PC-3 (cell line): ENCODE measurements around the gene LAD1. TPM values are rescaled to one million over a fixed set of nuclear protein-coding genes. Genes with fewer than 3 reads are reported as not detected.

ENCODE experiments used
- ATAC-seq: fragments of 200-7000 bp; cut with Tn5 transposase; 2 replicates; pipeline ENCODE4 v1.9.1; 2020; ENCODE audit warnings: mild to moderate bottlenecking, moderate library complexity
- BruUV-seq: library from RNA; stranded (reverse); fragments of 400-500 nt; replicated peaks from 2 replicates; lab custom pipeline; 2021; lab: Mats Ljungman, UMichigan
- CTCF ChIA-PET: fragments of 300-600 bp; sonication (Branson Sonifier 250); formaldehyde crosslinking; loops from one replicate; lab custom pipeline; 2022; ENCODE audit warnings: antibody characterized with exemption; lab: Charles Lee
- POLR2A ChIA-PET: fragments of 300-600 bp; sonication (Branson Sonifier 250); formaldehyde crosslinking; loops from one replicate; lab custom pipeline; 2022; ENCODE audit warnings: antibody characterized with exemption; ENCODE audit not compliant: unreplicated experiment; lab: Charles Lee
- DNase-seq: peaks from one replicate; pipeline ENCODE4 v3.0.0-alpha.2; 2015
- H2AFZ ChIP-seq: fragments of 300-600 bp; sonication (generic); 2 replicates; pipeline ENCODE4 v1.6.0; 2016; ENCODE audit warnings: antibody characterized with exemption, low read length
- H3F3A ChIP-seq: fragments of 300-600 bp; sonication (generic); one replicate; pipeline ENCODE4 v1.6.0; 2017; ENCODE audit warnings: antibody characterized with exemption, low read length, control low read depth, mild to moderate bottlenecking; ENCODE audit not compliant: unreplicated experiment
- H3K27ac ChIP-seq: fragments of 300-600 bp; sonication (generic); 2 replicates; pipeline ENCODE4 v1.5.1; 2016; ENCODE audit warnings: mild to moderate bottlenecking, low read length
- H3K27me3 ChIP-seq: fragments of 300-600 bp; sonication (generic); 2 replicates; pipeline ENCODE4 v1.6.1; 2016; ENCODE audit warnings: low read length, mixed read lengths
- H3K36me3 ChIP-seq: fragments of 300-600 bp; sonication (generic); 2 replicates; pipeline ENCODE4 v1.6.1; 2016; ENCODE audit warnings: low read depth, mixed run types, low read length, mixed read lengths
- H3K4me1 ChIP-seq: fragments of 300-600 bp; sonication (generic); 2 replicates; pipeline ENCODE4 v1.5.1; 2016; ENCODE audit warnings: low read length; ENCODE audit not compliant: insufficient read depth
- H3K4me2 ChIP-seq: fragments of 300-600 bp; sonication (generic); 2 replicates; pipeline ENCODE4 v1.6.0; 2016; ENCODE audit warnings: low read length
- H3K4me3 ChIP-seq: fragments of 300-600 bp; sonication (generic); 2 replicates; pipeline ENCODE4 v1.5.1; 2016; ENCODE audit warnings: mild to moderate bottlenecking, low read length, mixed read lengths
- H3K79me2 ChIP-seq: fragments of 300-600 bp; sonication (generic); 2 replicates; pipeline ENCODE4 v1.6.1; 2017; ENCODE audit warnings: low read length, mixed read lengths
- H3K9ac ChIP-seq: fragments of 300-600 bp; sonication (generic); 2 replicates; pipeline ENCODE4 v1.6.0; 2016; ENCODE audit warnings: mild to moderate bottlenecking, low read length
- H3K9me2 ChIP-seq: fragments of 300-600 bp; sonication (generic); replicated peaks from 2 replicates; pipeline ENCODE4 v1.6.1; 2016; ENCODE audit warnings: mixed run types, low read length, mixed read lengths
- H3K9me3 ChIP-seq: fragments of 300-600 bp; sonication (generic); 2 replicates; pipeline ENCODE4 v1.6.1; 2016; ENCODE audit warnings: low read length, mixed read lengths
- H4K20me1 ChIP-seq: fragments of 300-600 bp; sonication (generic); 2 replicates; pipeline ENCODE4 v1.6.1; 2016; ENCODE audit warnings: low read length, mixed read lengths
- EZH2 ChIP-seq: fragments of 300-600 bp; sonication (generic); IDR thresholded peaks from one replicate; pipeline ENCODE4 v1.6.1; 2017; ENCODE audit warnings: antibody characterized with exemption, mild to moderate bottlenecking, low read length; ENCODE audit not compliant: unreplicated experiment
- EZH2phosphoT487 ChIP-seq: fragments of 300-600 bp; sonication (generic); IDR thresholded peaks from 2 replicates; pipeline ENCODE4 v1.6.1; 2018; ENCODE audit warnings: mild to moderate bottlenecking, antibody characterized with exemption, low read length, borderline replicate concordance
- intact Hi-C: fragments of 100-400 bp; cut with micrococcal nuclease; formaldehyde crosslinking; loops from 2 replicates; pipeline ENCODE4 v1.9.0; 2023
- total RNA-seq: library from RNA; depleted of rRNA; stranded (reverse); fragments of >200 nt; gene quantifications from 2 replicates; pipeline ENCODE4 v1.2.3, GENCODE V29; 2014
- TF ChIP-seq, protein P1 (sequence below): fragments of 300-600 bp; sonication (generic); conservative IDR thresholded peaks from 2 replicates; pipeline ENCODE4 v1.5.1; 2017; ENCODE audit warnings: antibody characterized with exemption, low read depth, mild to moderate bottlenecking, low read length

Gene LAD1
- total RNA-seq, 1 experiment from 2014 or later = 310 TPM

- BruUV-seq = no TSS peak
- no peaks in the 10 kb centered on the region for H4K20me1 ChIP-seq
- ATAC-seq (no peak), DNase-seq (no peak)
- TF ChIP-seq EZH2phosphoT487 (no peak), EZH2 (no peak)
- TF ChIP-seq, protein P1, sequence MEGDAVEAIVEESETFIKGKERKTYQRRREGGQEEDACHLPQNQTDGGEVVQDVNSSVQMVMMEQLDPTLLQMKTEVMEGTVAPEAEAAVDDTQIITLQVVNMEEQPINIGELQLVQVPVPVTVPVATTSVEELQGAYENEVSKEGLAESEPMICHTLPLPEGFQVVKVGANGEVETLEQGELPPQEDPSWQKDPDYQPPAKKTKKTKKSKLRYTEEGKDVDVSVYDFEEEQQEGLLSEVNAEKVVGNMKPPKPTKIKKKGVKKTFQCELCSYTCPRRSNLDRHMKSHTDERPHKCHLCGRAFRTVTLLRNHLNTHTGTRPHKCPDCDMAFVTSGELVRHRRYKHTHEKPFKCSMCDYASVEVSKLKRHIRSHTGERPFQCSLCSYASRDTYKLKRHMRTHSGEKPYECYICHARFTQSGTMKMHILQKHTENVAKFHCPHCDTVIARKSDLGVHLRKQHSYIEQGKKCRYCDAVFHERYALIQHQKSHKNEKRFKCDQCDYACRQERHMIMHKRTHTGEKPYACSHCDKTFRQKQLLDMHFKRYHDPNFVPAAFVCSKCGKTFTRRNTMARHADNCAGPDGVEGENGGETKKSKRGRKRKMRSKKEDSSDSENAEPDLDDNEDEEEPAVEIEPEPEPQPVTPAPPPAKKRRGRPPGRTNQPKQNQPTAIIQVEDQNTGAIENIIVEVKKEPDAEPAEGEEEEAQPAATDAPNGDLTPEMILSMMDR = no peak
- H3K9me2 ChIP-seq = no peaks in the 10 kb centered on the region
- POLR2A ChIA-PET = no interaction called here
- H3K9me3 ChIP-seq = no peaks in the 10 kb centered on the region
- no peak overlapping the region for H2AFZ ChIP-seq
- no peaks in the 10 kb centered on the region for H3F3A ChIP-seq
- H3K27me3 ChIP-seq = 0 out of 2 replicates have a peak, but pooled peaks cover under 1% of the 10 kb centered on the region
- H3K79me2 ChIP-seq = no peaks in the 10 kb centered on the region
- CTCF ChIA-PET = interaction anchor here (0.5 to 2.4 kb wide), 15 partner anchors 11 to 319 kb away, joined by 3 to 13 read pairs (median 3); no protein-coding TSS in a partner anchor
- no peaks in the 10 kb centered on the region for H3K4me1 ChIP-seq
- H3K9ac ChIP-seq = no peak overlapping the region
- H3K36me3 ChIP-seq = no peaks in the 10 kb centered on the region
- no peak overlapping the region for H3K4me2 ChIP-seq
- intact Hi-C loops = loop anchor here (1.0 to 5.0 kb wide), 3 partner anchors 95 to 274 kb away; no protein-coding TSS in a partner anchor
- H3K4me3 ChIP-seq = no peak overlapping the region
- no peak overlapping the region for H3K27ac ChIP-seq
Observed at GRCh38 chr1:201360901-201361651, 38.0 kb downstream of the LAD1 start.

DNA sequence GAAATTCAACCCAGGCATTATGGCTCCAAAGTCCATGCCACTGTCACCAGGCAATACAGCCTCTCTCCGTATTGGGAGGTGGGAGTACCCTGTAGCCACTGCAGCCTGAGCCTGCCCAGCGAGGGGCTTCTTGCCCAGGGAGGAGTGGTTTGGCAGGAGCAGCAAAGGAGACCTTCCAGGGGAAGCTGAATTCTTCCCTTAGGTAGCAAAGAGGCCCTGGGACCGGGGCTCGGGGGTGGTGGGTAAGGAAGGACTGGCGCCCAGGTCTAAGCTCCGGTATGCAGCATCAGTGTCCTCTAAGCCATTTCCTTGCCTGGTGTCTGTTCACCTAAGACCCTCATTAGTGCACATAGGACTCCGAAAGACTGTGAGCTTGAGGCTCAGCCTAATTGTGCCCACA, 38.6 kb downstream of the LAD1 start:
- H4K20me1 ChIP-seq = no peaks in the 10 kb centered on the region
- H3K27me3 ChIP-seq = no peaks in the 10 kb centered on the region
- no peak overlapping the region for H3K27ac ChIP-seq
- H3K9me2 ChIP-seq = no peaks in the 10 kb centered on the region
- H3K4me3 ChIP-seq = no peak overlapping the region
- no peaks in the 10 kb centered on the region for H3K4me1 ChIP-seq
- CTCF ChIA-PET = interaction anchor here (0.6 to 1.4 kb wide), 5 partner anchors 14 to 318 kb away, joined by 3 to 8 read pairs (median 3); no protein-coding TSS in a partner anchor
- no peak for ATAC-seq
- TF ChIP-seq EZH2phosphoT487 = no peak
- no peak for TF ChIP-seq EZH2
- TF ChIP-seq, protein P1 = no peak
- no peaks in the 10 kb centered on the region for H3F3A ChIP-seq
- intact Hi-C loops = loop anchor here (5.0 kb wide), 1 partner anchor 273 kb away; no protein-coding TSS in a partner anchor
- no peak for DNase-seq
- H3K4me2 ChIP-seq = no peak overlapping the region
- H3K79me2 ChIP-seq = no peaks in the 10 kb centered on the region
- H3K36me3 ChIP-seq = no peaks in the 10 kb centered on the region
- POLR2A ChIA-PET = no interaction called here
- BruUV-seq = no TSS peak
- H2AFZ ChIP-seq = no peak overlapping the region
- H3K9ac ChIP-seq = no peak overlapping the region
- no peaks in the 10 kb centered on the region for H3K9me3 ChIP-seq

GRCh38 chr1:201359873-201360210, 39.3 kb downstream of the LAD1 start:
- no TSS peak for BruUV-seq
- TF ChIP-seq, protein P1 = no peak
- no peak for TF ChIP-seq EZH2phosphoT487
- TF ChIP-seq EZH2 = no peak
- Histone ChIP-seq H2AFZ (no peak overlapping the region), H3K36me3 (no peaks in the 10 kb centered on the region), H3K9me2 (no peaks in the 10 kb centered on the region), H3F3A (no peaks in the 10 kb centered on the region), H3K79me2 (no peaks in the 10 kb centered on the region), H3K9ac (no peak overlapping the region), H3K4me3 (no peak overlapping the region), H3K27ac (no peak overlapping the region), H3K4me1 (no peaks in the 10 kb centered on the region), H3K9me3 (no peaks in the 10 kb centered on the region), H3K4me2 (no peak overlapping the region), H3K27me3 (no peaks in the 10 kb centered on the region), H4K20me1 (no peaks in the 10 kb centered on the region)
- ChIA-PET POLR2A (no interaction called here), CTCF (no interaction called here)
- intact Hi-C loops = loop anchor here (5.0 kb wide), 1 partner anchor 273 kb away; no protein-coding TSS in a partner anchor
- ATAC-seq = no peak
- no peak for DNase-seq
